ENCODE measurements around the gene KSR2. TPM values are rescaled to one million over a fixed set of nuclear protein-coding genes. Genes with fewer than 3 reads are reported as not detected.
"Not testable (repeated sequence)": the region's sequence is repeated elsewhere in the genome, so short reads cannot be mapped to it uniquely, and the experiment has no call there.

Gene KSR2
- total and polyA plus RNA-seq, 10 of the 15 experiments (the other 5 are each of a cell fraction or from before 2014, with no cell fraction given), result under 0.01 to 1.5 (median 0.01) TPM; not detected in 3

DNA sequence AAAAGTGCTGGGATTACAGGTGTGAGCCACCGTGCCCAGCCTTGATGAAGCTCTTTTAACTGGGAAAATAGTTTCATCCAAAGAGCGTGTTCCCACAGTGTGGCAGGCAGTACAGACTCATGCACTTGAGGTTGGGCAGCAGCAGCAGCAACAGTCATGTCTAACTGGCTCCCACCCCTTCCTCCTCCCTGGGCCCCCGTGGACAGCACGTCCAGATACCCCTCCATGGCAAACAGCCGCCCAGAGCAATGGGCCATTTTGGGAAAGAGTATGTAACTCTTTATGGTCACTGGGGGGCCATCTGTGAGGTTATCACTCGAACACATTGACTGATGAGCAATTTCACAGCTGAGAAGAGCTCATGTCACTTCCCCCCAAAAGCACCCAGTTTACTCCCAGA, 328.3 kb downstream of the KSR2 start (continued):
- TF ChIP-seq, protein P1, sequence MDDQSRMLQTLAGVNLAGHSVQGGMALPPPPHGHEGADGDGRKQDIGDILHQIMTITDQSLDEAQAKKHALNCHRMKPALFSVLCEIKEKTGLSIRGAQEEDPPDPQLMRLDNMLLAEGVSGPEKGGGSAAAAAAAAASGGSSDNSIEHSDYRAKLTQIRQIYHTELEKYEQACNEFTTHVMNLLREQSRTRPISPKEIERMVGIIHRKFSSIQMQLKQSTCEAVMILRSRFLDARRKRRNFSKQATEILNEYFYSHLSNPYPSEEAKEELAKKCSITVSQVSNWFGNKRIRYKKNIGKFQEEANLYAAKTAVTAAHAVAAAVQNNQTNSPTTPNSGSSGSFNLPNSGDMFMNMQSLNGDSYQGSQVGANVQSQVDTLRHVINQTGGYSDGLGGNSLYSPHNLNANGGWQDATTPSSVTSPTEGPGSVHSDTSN (IDR thresholded peaks at IDR 0.05; ENCODE audit: insufficient replicate concordance, low read depth, low read length), result no peak
- TF ChIP-seq MTA3 (IDR thresholded peaks at IDR 0.05; ENCODE audit: borderline replicate concordance, low read length) (no peak), ZNF274 (IDR thresholded peaks at IDR 0.05; ENCODE audit: insufficient read depth, insufficient read length) (no peak), SREBF2 (IDR thresholded peaks at IDR 0.05; ENCODE audit: low read length) (no peak)

- no peaks in the 10 kb centered on the region; a peak in 1 of 4 replicates for H3K27me3 ChIP-seq (replicated peaks in 1 of 2; ENCODE audit: control insufficient read depth in 2 of 2, insufficient read depth in 2 of 2, low read length in 1 of 2)
- 0% methylated on average over 2 of the region's 2 CpGs for WGBS (ENCODE audit: insufficient coverage, insufficient replicate concordance, low lambda C conversion rate, missing lambda C conversion rate)
- POLR2A ChIA-PET, result no interaction called here
These were observed 339.3 kb downstream of the KSR2 start for GRCh38 chr12:117629454-117629853.

GRCh38 chr12:117628711-117629110, 340.1 kb downstream of the KSR2 start:
- H3K27ac ChIP-seq (ENCODE audit: control insufficient read depth, insufficient read depth); H2AFZ ChIP-seq (ENCODE audit: control insufficient read depth, low read depth, low read length); intact Hi-C loops (cut with micrococcal nuclease; ENCODE audit: unreplicated experiment); in situ Hi-C loops (cut with MboI); H3K9ac ChIP-seq (ENCODE audit: control insufficient read depth, insufficient read depth, low read length); H3K79me2 ChIP-seq (ENCODE audit: control insufficient read depth, insufficient read depth, low read length); H3K36me3 ChIP-seq (ENCODE audit: control insufficient read depth in 2 of 2, insufficient read depth in 2 of 2, low read length in 1 of 2); ATAC-seq; DNase-seq (ENCODE audit: low read depth, low spot score); H3K4me3 ChIP-seq; H3K9me3 ChIP-seq (replicated peaks; ENCODE audit: control insufficient read depth, insufficient read depth, low read length); H3K27me3 ChIP-seq (replicated peaks in 1 of 2; ENCODE audit: control insufficient read depth in 2 of 2, insufficient read depth in 2 of 2, low read length in 1 of 2); BruUV-seq (replicated peaks); RAD21 ChIA-PET (ENCODE audit: unreplicated experiment); H3K4me2 ChIP-seq (ENCODE audit: control insufficient read depth, insufficient read depth); SMC1A ChIA-PET (ENCODE audit: uncharacterized antibody, unreplicated experiment); FAIRE-seq; CTCF ChIA-PET; H4K20me1 ChIP-seq (ENCODE audit: control insufficient read depth, insufficient read depth); POLR2A ChIA-PET; H3K4me1 ChIP-seq (ENCODE audit: control insufficient read depth, insufficient read depth, low read length): not testable (repeated sequence)
- 55% methylated on average over 7 of the region's 7 CpGs for WGBS (ENCODE audit: insufficient coverage, insufficient replicate concordance, low lambda C conversion rate, missing lambda C conversion rate)

More at GRCh38 chr12:117629454-117629853, 339.3 kb downstream of the KSR2 start:
- RAD21 ChIA-PET (ENCODE audit: unreplicated experiment), result no interaction called here
- SMC1A ChIA-PET (ENCODE audit: uncharacterized antibody, unreplicated experiment), result no interaction called here
- CTCF ChIA-PET, result no interaction called here
- TF ChIP-seq BRCA1 (IDR thresholded peaks at IDR 0.05; ENCODE audit: low read depth, low read length), result no peak
- no peak for TF ChIP-seq ETV6 (conservative IDR thresholded peaks at IDR 0.05 in 1 of 2, IDR thresholded peaks at IDR 0.05 in 1 of 2; ENCODE audit: borderline replicate concordance in 1 of 2, low read depth in 1 of 2)
- TF ChIP-seq HDAC6 (IDR thresholded peaks at IDR 0.05; ENCODE audit: unreplicated experiment), result no peak
- no peak for TF ChIP-seq DPF2 (IDR thresholded peaks at IDR 0.05)
- no peak for TF ChIP-seq ZNF622 (IDR thresholded peaks at IDR 0.05)
- no peak overlapping the region for H3K4me3 ChIP-seq
- no peak overlapping the region for H3K4me2 ChIP-seq (ENCODE audit: control insufficient read depth, insufficient read depth)
- no peaks in the 10 kb centered on the region for H3K79me2 ChIP-seq (ENCODE audit: control insufficient read depth, insufficient read depth, low read length)
- DNase-seq (ENCODE audit: low read depth, low spot score) (no peak), FAIRE-seq (no peak), ATAC-seq (no peak)
- no peak overlapping the region for H3K9ac ChIP-seq (ENCODE audit: control insufficient read depth, insufficient read depth, low read length)
- no TSS peak for BruUV-seq (replicated peaks)
- no peaks in the 10 kb centered on the region for H4K20me1 ChIP-seq (ENCODE audit: control insufficient read depth, insufficient read depth)
- H3K9me3 ChIP-seq (replicated peaks; ENCODE audit: control insufficient read depth, insufficient read depth, low read length), result no peaks in the 10 kb centered on the region
- H3K36me3 ChIP-seq (ENCODE audit: control insufficient read depth in 2 of 2, insufficient read depth in 2 of 2, low read length in 1 of 2), result no peaks in the 10 kb centered on the region
- intact Hi-C loops (cut with micrococcal nuclease; ENCODE audit: unreplicated experiment) (no loop called here), in situ Hi-C loops (cut with MboI) (no loop called here)
- no peak overlapping the region for H2AFZ ChIP-seq (ENCODE audit: control insufficient read depth, low read depth, low read length)
- no peaks in the 10 kb centered on the region for H3K4me1 ChIP-seq (ENCODE audit: control insufficient read depth, insufficient read depth, low read length)
- no peak overlapping the region for H3K27ac ChIP-seq (ENCODE audit: control insufficient read depth, insufficient read depth)

All from GM12878 (cell line).